ENCODE measurements around the gene AGO1. TPM values are rescaled to one million over a fixed set of nuclear protein-coding genes. Genes with fewer than 3 reads are reported as not detected.

The AGO1 gene
- total and polyA plus RNA-seq, 2 of the 13 experiments (the other 11 are each of a cell fraction or from before 2014, with no cell fraction given) = 9.2 to 18.6 TPM

DNA sequence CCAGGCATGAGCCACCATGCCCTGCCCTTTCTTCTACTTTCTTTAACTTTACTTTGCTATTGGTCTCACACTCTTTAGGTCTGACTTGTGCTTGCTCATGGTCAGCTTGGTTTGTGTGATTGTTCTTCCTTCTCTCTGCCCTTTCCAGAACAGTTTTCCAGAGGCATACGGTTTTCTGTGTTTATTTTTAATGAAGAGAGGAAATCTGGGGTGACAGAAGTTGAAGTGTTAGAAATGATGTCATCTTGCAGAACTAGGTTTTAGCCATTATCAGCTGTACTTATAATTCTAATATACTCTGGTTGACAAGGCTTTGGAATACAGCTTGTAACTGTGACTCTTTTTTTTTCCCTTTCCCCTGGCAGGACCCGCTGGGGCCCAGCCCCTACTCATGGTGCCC lies 62.3 kb downstream of the AGO1 start:
- ATAC-seq = no peak
- no peak overlapping the region for H3K27ac ChIP-seq (ENCODE audit: extremely low read length, insufficient read depth, low read length)
- POLR2A ChIA-PET = no interaction called here
- no peaks in the 10 kb centered on the region for H3K4me1 ChIP-seq (ENCODE audit: insufficient read depth, low read length)
- no peaks in the 10 kb centered on the region for H3K27me3 ChIP-seq (ENCODE audit: control insufficient read depth in 1 of 2, insufficient read depth in 2 of 2, low read length in 2 of 2)
- in situ Hi-C loops (cut with HindIII; ENCODE audit: extremely low pct_ligation_motif_present, low pct_unique_long_range_greater_than_20kb) (no loop called here), intact Hi-C loops (cut with micrococcal nuclease; ENCODE audit: unreplicated experiment) (no loop called here)
- no peak overlapping the region for H3K4me3 ChIP-seq (replicated peaks in 1 of 3; ENCODE audit: insufficient read depth in 1 of 3, low read depth in 2 of 3, low read length in 3 of 3)
- H3K36me3 ChIP-seq (replicated peaks in 1 of 2; ENCODE audit: control insufficient read depth in 1 of 2, insufficient read depth in 2 of 2, low read length in 2 of 2) = peaks cover 3 to 14% of the 10 kb centered on the region in 2 experiments; a peak in 4 of 5 replicates
- H3K4me2 ChIP-seq (ENCODE audit: low read depth, low read length) = no peak overlapping the region
- CTCF ChIA-PET (ENCODE audit: low intra/inter-chr PET ratio, low total read pairs) = no interaction called here
- DNase-seq (ENCODE audit: low spot score) = no peak
- H2AFZ ChIP-seq (ENCODE audit: low read length) = no peak overlapping the region
- WGBS (ENCODE audit: low lambda C conversion rate) = 88% methylated on average over 2 of the region's 2 CpGs
- H3K9ac ChIP-seq (ENCODE audit: insufficient read depth, low read depth, low read length) = no peak overlapping the region
- FAIRE-seq = no peak
- no peaks in the 10 kb centered on the region for H3K9me3 ChIP-seq (ENCODE audit: low read length)
- no TSS peak for BruUV-seq (replicated peaks)
- TF ChIP-seq MTA1 (CRISPR knock-in tag; IDR thresholded peaks at IDR 0.05; ENCODE audit: borderline replicate concordance) = no peak
- no peak for TF ChIP-seq ZNF772 (CRISPR knock-in tag; IDR thresholded peaks at IDR 0.05)
- no peak for TF ChIP-seq ZFP62 (CRISPR knock-in tag; IDR thresholded peaks at IDR 0.05)
- TF ChIP-seq ZNF781 (CRISPR knock-in tag; IDR thresholded peaks at IDR 0.05; ENCODE audit: borderline replicate concordance, not compliant biosample characterization) = no peak
- TF ChIP-seq ATF7 (IDR thresholded peaks at IDR 0.05) = peak; percentile 67
- no peak for TF ChIP-seq ATF7 (CRISPR knock-in tag; IDR thresholded peaks at IDR 0.05)
- H3K79me2 ChIP-seq (ENCODE audit: insufficient read depth, low read length) = peaks cover 59% of the 10 kb centered on the region
- no peaks in the 10 kb centered on the region for H4K20me1 ChIP-seq (ENCODE audit: insufficient read depth, low read length)

DNA sequence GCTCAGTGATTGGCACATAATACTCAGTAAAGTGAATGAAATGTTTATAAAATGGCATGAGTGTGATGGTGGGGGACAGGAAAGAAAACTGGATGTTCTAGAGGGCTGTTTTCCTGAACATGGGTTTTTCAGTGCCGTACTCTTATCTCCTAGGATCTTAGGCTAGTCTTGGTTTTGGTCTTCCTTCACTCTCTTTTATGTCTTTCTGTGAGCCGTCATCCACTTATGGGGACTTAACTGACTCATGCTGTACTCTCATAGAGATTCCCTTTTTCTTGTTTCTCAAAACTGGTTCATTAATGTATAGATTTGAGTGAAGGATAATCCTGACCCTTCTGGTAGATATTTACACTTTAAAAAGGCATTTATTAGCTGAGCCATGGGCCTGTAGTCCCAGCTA lies 64.5 kb downstream of the AGO1 start:
- peaks cover 3 to 15% of the 10 kb centered on the region in 2 experiments; a peak in 4 of 5 replicates for H3K36me3 ChIP-seq (replicated peaks in 1 of 2; ENCODE audit: control insufficient read depth in 1 of 2, insufficient read depth in 2 of 2, low read length in 2 of 2)
- no peaks in the 10 kb centered on the region for H3K4me1 ChIP-seq (ENCODE audit: insufficient read depth, low read length)
- no peak overlapping the region for H3K4me2 ChIP-seq (ENCODE audit: low read depth, low read length)
- H3K9me3 ChIP-seq (ENCODE audit: low read length) = no peaks in the 10 kb centered on the region
- DNase-seq (ENCODE audit: low spot score) (no peak), FAIRE-seq (no peak), ATAC-seq (no peak)
- no peak overlapping the region for H3K27ac ChIP-seq (ENCODE audit: extremely low read length, insufficient read depth, low read length)
- no peaks in the 10 kb centered on the region for H4K20me1 ChIP-seq (ENCODE audit: insufficient read depth, low read length)
- POLR2A ChIA-PET = no interaction called here
- H3K79me2 ChIP-seq (ENCODE audit: insufficient read depth, low read length) = peaks cover 37% of the 10 kb centered on the region
- CTCF ChIA-PET (ENCODE audit: low intra/inter-chr PET ratio, low total read pairs) = no interaction called here
- in situ Hi-C loops (cut with HindIII; ENCODE audit: extremely low pct_ligation_motif_present, low pct_unique_long_range_greater_than_20kb) = no loop called here
- H3K9ac ChIP-seq (ENCODE audit: insufficient read depth, low read depth, low read length) = no peak overlapping the region
- intact Hi-C loops (cut with micrococcal nuclease; ENCODE audit: unreplicated experiment) = no loop called here
- no peak overlapping the region for H3K4me3 ChIP-seq (replicated peaks in 1 of 3; ENCODE audit: insufficient read depth in 1 of 3, low read depth in 2 of 3, low read length in 3 of 3)
- no peaks in the 10 kb centered on the region for H3K27me3 ChIP-seq (ENCODE audit: control insufficient read depth in 1 of 2, insufficient read depth in 2 of 2, low read length in 2 of 2)
- WGBS (ENCODE audit: low lambda C conversion rate) = 91% methylated on average over 2 of the region's 2 CpGs
- BruUV-seq (replicated peaks) = TSS peak; percentile 28
- H2AFZ ChIP-seq (ENCODE audit: low read length) = no peak overlapping the region
- no peak for TF ChIP-seq ZNF451 (CRISPR knock-in tag; IDR thresholded peaks at IDR 0.05)
- no peak for TF ChIP-seq ZNF557 (CRISPR knock-in tag; IDR thresholded peaks at IDR 0.05)
- TF ChIP-seq ZNF546 (CRISPR knock-in tag; conservative IDR thresholded peaks at IDR 0.05) = no peak
- no peak for TF ChIP-seq ZNF704 (CRISPR knock-in tag; IDR thresholded peaks at IDR 0.05; ENCODE audit: borderline replicate concordance)
- no peak for TF ChIP-seq ZBTB4 (CRISPR knock-in tag; IDR thresholded peaks at IDR 0.05; ENCODE audit: borderline replicate concordance)
- no peak for TF ChIP-seq SOX13 (IDR thresholded peaks at IDR 0.05)
- no peak for TF ChIP-seq SOX13 (CRISPR knock-in tag; conservative IDR thresholded peaks at IDR 0.05 in 1 of 2, IDR thresholded peaks at IDR 0.05 in 1 of 2)
